ENCODE data around the gene MKI67.

DNA sequence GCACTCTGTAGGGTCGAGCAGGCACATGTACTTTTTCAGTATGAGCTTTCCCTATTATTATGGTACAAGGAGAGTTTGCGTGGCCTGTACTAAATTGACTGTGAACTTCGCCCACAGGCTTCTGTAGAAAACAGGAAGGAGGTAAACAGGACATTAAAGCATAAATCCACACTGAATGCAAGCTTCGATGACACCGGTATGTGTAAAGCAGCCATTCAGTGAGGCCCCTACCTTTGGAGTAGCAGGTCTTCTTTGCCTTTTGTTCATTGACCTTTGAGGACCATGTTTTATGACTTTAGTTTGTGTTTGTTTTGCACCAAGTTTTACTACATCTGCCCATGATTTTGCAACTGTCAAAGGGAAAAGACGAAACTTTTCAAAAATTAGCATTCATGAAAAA is 14.5 kb downstream of the MKI67 start:
- TF ChIP-seq EGR1 (IDR thresholded peaks at IDR 0.05) (no peak), FOXM1 (IDR thresholded peaks at IDR 0.05; ENCODE audit: borderline replicate concordance, low read depth) (no peak), YY1 (IDR thresholded peaks at IDR 0.05; ENCODE audit: low read depth) (no peak), TCF12 (IDR thresholded peaks at IDR 0.05; ENCODE audit: low read depth) (no peak), CEBPB (IDR thresholded peaks at IDR 0.05) (no peak), TEAD4 (IDR thresholded peaks at IDR 0.05) (no peak), RAD21 (IDR thresholded peaks at IDR 0.05; ENCODE audit: low read depth) (no peak), TAF1 (IDR thresholded peaks at IDR 0.05; ENCODE audit: low read depth) (no peak), ZBTB7A (IDR thresholded peaks at IDR 0.05; ENCODE audit: low read depth) (no peak), EP300 (IDR thresholded peaks at IDR 0.05; ENCODE audit: borderline replicate concordance) (no peak), NFIC (IDR thresholded peaks at IDR 0.05) (no peak), CREB1 (IDR thresholded peaks at IDR 0.05; ENCODE audit: low read depth) (no peak)
- TF ChIP-seq, protein P1, sequence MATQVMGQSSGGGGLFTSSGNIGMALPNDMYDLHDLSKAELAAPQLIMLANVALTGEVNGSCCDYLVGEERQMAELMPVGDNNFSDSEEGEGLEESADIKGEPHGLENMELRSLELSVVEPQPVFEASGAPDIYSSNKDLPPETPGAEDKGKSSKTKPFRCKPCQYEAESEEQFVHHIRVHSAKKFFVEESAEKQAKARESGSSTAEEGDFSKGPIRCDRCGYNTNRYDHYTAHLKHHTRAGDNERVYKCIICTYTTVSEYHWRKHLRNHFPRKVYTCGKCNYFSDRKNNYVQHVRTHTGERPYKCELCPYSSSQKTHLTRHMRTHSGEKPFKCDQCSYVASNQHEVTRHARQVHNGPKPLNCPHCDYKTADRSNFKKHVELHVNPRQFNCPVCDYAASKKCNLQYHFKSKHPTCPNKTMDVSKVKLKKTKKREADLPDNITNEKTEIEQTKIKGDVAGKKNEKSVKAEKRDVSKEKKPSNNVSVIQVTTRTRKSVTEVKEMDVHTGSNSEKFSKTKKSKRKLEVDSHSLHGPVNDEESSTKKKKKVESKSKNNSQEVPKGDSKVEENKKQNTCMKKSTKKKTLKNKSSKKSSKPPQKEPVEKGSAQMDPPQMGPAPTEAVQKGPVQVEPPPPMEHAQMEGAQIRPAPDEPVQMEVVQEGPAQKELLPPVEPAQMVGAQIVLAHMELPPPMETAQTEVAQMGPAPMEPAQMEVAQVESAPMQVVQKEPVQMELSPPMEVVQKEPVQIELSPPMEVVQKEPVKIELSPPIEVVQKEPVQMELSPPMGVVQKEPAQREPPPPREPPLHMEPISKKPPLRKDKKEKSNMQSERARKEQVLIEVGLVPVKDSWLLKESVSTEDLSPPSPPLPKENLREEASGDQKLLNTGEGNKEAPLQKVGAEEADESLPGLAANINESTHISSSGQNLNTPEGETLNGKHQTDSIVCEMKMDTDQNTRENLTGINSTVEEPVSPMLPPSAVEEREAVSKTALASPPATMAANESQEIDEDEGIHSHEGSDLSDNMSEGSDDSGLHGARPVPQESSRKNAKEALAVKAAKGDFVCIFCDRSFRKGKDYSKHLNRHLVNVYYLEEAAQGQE (IDR thresholded peaks at IDR 0.05; ENCODE audit: low read depth) = no peak
- TF ChIP-seq, protein P2, sequence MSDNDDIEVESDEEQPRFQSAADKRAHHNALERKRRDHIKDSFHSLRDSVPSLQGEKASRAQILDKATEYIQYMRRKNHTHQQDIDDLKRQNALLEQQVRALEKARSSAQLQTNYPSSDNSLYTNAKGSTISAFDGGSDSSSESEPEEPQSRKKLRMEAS (IDR thresholded peaks at IDR 0.05) = no peak

Data from Ishikawa (cell line).